Lower leg skin (tissue), 3 donors: ENCODE data around the gene ANO8.

Source experiments
- POLR2A ChIP-seq, 2 donors: fragments of 450-650 bp; IDR thresholded peaks; one replicate each; pipeline ENCODE4 v1.6.1; 2016 to 2017; ENCODE audit warnings: antibody characterized with exemption in 2 of 2, mild to moderate bottlenecking in 1 of 2, moderate library complexity in 1 of 2
- TF ChIP-seq, protein P1 (sequence below), 3 donors: fragments of 450-650 bp; IDR thresholded peaks; one replicate each; pipeline ENCODE4 v1.5.1; 2016; ENCODE audit warnings: antibody characterized with exemption in 3 of 3, mild to moderate bottlenecking in 3 of 3, moderate library complexity in 2 of 3

DNA sequence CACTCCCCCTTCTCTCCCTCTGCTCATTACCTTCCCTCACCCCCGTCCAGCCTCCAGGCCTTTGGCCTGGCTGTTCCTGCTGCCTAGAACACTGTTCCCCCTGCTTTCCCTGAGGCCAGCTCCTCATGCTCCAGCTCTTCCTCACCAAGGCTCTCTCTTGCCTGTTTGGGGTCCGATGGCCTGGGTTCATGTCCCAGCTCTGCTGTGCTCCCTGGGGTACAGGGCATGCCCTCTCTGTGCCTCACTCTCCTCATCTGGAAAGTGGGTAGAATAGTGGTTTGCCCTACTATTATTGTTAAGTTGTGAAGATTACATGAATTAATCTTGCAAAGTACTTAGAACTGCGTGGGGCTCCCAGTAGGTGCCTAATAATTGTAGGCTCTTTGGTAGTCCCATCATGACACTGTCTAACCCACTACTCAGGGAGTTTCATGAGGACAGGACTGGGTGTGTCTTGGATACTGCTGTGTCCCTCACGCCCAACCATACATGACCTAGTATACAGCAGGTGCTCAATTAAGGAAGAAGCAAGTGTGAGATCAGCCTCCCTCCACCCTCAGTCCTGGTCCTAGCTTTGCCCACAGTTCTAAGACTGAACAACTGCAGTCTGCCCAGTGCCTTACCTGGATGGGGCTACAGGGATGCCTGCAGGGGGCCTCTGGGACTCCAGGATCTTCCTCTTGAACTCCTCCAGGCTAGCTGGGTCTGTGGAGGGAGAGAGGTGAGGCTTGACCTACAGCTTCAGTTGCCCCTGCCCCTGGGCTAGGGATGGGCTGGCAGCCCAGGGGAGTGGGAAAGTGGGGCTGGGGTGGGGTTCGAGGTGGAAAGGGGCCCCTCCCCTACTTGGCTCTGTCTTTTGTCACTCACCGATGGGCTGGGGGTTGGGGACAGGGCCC, 25.5 kb upstream of the ANO8 start:
- TF ChIP-seq, protein P1, sequence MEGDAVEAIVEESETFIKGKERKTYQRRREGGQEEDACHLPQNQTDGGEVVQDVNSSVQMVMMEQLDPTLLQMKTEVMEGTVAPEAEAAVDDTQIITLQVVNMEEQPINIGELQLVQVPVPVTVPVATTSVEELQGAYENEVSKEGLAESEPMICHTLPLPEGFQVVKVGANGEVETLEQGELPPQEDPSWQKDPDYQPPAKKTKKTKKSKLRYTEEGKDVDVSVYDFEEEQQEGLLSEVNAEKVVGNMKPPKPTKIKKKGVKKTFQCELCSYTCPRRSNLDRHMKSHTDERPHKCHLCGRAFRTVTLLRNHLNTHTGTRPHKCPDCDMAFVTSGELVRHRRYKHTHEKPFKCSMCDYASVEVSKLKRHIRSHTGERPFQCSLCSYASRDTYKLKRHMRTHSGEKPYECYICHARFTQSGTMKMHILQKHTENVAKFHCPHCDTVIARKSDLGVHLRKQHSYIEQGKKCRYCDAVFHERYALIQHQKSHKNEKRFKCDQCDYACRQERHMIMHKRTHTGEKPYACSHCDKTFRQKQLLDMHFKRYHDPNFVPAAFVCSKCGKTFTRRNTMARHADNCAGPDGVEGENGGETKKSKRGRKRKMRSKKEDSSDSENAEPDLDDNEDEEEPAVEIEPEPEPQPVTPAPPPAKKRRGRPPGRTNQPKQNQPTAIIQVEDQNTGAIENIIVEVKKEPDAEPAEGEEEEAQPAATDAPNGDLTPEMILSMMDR (IDR thresholded peaks at IDR 0.05), result no peak
- no peak for TF ChIP-seq POLR2A (IDR thresholded peaks at IDR 0.05)
